Measurements from ENCODE around the gene RGS7.

DNA sequence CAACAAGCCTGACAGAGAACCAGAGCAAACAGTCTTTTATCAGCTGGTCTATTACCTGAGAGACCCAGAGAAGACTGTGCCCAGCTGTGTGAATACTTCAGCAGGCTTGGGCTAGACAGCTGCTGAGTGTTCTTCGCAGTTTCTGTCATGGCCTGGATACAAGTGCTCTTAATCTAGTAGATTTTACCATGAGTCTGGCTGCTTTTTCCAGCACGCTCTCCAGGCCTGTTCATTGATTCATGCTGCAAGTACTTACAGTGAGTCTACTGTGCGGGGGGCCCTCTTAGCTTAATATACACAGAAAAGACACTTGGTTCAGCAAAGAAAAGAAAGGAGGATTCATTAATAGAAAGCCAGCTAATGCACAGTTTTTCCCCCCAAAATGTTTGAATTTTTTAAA, 48.5 kb downstream of the RGS7 start:
- TF ChIP-seq, protein P1, sequence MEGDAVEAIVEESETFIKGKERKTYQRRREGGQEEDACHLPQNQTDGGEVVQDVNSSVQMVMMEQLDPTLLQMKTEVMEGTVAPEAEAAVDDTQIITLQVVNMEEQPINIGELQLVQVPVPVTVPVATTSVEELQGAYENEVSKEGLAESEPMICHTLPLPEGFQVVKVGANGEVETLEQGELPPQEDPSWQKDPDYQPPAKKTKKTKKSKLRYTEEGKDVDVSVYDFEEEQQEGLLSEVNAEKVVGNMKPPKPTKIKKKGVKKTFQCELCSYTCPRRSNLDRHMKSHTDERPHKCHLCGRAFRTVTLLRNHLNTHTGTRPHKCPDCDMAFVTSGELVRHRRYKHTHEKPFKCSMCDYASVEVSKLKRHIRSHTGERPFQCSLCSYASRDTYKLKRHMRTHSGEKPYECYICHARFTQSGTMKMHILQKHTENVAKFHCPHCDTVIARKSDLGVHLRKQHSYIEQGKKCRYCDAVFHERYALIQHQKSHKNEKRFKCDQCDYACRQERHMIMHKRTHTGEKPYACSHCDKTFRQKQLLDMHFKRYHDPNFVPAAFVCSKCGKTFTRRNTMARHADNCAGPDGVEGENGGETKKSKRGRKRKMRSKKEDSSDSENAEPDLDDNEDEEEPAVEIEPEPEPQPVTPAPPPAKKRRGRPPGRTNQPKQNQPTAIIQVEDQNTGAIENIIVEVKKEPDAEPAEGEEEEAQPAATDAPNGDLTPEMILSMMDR (IDR thresholded peaks at IDR 0.05; ENCODE audit: insufficient read depth, low read depth, low read length): no peak
- no peak for TF ChIP-seq EZH2 (IDR thresholded peaks at IDR 0.05; ENCODE audit: insufficient read depth, low read length)

Measured in astrocyte (in vitro differentiated cells and primary cell).